Subcutaneous abdominal adipose tissue (tissue), 5 donors: ENCODE data around the gene CNST.
A peak's percentile ranks its signal among the peaks of the same experiment; 100 is the strongest.

Experiments
- H3K27ac ChIP-seq: one replicate; pipeline ENCODE4 v1.7.0; 2013; ENCODE audit warnings: low read depth, mild to moderate bottlenecking, inconsistent platforms, low read length, moderate library complexity
- H3K27me3 ChIP-seq, 5 donors: one replicate each; pipeline ENCODE4 v1.7.0; 2013; ENCODE audit warnings: low read length in 5 of 5, inconsistent platforms in 1 of 5; ENCODE audit not compliant: control insufficient read depth in 5 of 5, insufficient read depth in 4 of 5
- H3K36me3 ChIP-seq, 5 donors: one replicate each; pipeline ENCODE4 v1.7.0; 2013; ENCODE audit warnings: low read length in 5 of 5; ENCODE audit not compliant: control insufficient read depth in 5 of 5, insufficient read depth in 5 of 5
- H3K4me1 ChIP-seq, 5 donors: one replicate each; pipeline ENCODE4 v1.7.0; 2013; ENCODE audit warnings: low read length in 5 of 5, mild to moderate bottlenecking in 3 of 5, moderate library complexity in 1 of 5; ENCODE audit not compliant: control insufficient read depth in 5 of 5, insufficient read depth in 5 of 5
- H3K4me3 ChIP-seq, 5 donors: one replicate each; pipeline ENCODE4 v1.7.0; 2013; ENCODE audit warnings: low read length in 5 of 5, low read depth in 1 of 5
- H3K9ac ChIP-seq, 5 donors: one replicate each; pipeline ENCODE4 v1.7.0; 2013; ENCODE audit warnings: low read length in 5 of 5, mild to moderate bottlenecking in 4 of 5, moderate library complexity in 3 of 5
- H3K9me3 ChIP-seq, 5 donors: one replicate each; pipeline ENCODE4 v1.7.0; 2013; ENCODE audit warnings: low read length in 5 of 5; ENCODE audit not compliant: control insufficient read depth in 5 of 5
- donor health status: healthy.
- donor health status: healthy.
- donor health status: healthy.
- donor health status: healthy.
- donor health status: healthy.

Gene CNST

DNA sequence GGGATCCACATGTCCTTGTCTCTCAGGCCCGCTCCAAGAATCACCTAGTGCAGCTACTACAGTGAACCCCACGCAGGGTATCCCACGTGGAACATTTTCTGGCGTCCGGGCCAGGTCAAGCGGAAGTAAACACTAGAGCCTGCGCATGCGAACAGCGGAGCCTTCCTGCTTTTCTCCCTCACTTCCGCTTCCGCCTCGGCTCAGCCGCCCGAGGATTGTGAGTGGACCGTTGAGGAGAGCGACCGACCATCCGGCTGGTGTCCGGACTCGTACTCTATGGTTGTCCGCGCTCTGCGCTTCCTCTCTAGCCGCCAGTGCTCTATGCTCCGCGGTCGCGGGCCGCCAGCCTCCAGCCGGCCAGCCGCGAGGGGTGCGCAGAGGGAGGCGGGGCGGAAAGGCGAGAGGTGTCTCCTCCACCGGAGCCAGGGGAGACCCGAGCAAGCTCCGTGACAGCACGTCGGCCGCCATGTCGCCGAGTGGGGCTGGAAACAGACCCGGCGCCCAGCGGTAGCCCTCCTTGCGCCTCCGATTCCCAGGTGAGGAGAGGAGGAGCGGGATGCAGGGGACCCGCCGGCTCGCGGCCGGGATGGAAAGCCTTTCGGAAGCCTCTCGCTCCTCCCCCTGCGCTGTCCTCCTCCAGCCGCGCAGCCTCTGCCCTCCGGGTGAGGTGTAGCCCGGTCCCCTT is at the start of gene CNST, which contains the start of gene TFB2M:
TSS of gene CNST (plus strand) at position 329 of the 685 bp plus-strand sequence. CDS start 25,107 bp downstream, outside the sequence.
TSS of gene TFB2M (minus strand) at position 134 of the 685 bp plus-strand sequence. CDS start at position 11, 123 bp downstream.
- Histone ChIP-seq H3K36me3 (peaks cover 0 to 8% (median 3%) of the 10 kb centered on the region in 5 donors), H3K27me3 (no peaks in the 10 kb centered on the region), H3K4me1 (peaks cover 4 to 55% (median 43%) of the 10 kb centered on the region in 5 donors), H3K27ac (peak within 1 kb of the TSS; percentile 97), H3K9ac (peak within 1 kb of the TSS; percentile 81 to 98 (median 95)), H3K9me3 (no peaks in the 10 kb centered on the region), H3K4me3 (peak within 1 kb of the TSS; percentile 90 to 98 (median 98))

GRCh38 chr1:246517391-246517790 is 48.9 kb upstream of the CNST start:
- Histone ChIP-seq H3K27me3 (peaks cover 0 to 3% (median 0%) of the 10 kb centered on the region in 5 donors), H3K27ac (no peak overlapping the region), H3K9ac (no peak overlapping the region), H3K9me3 (peaks cover 0 to 36% (median 33%) of the 10 kb centered on the region in 5 donors), H3K4me1 (no peaks in the 10 kb centered on the region), H3K4me3 (no peak overlapping the region), H3K36me3 (no peaks in the 10 kb centered on the region)

GRCh38 chr1:246518456-246519205 is 47.6 kb upstream of the CNST start:
- Histone ChIP-seq H3K4me3 (no peak overlapping the region), H3K9ac (no peak overlapping the region), H3K27ac (no peak overlapping the region), H3K4me1 (no peaks in the 10 kb centered on the region), H3K27me3 (peaks cover 0 to 3% (median 0%) of the 10 kb centered on the region in 5 donors), H3K36me3 (no peaks in the 10 kb centered on the region), H3K9me3 (peaks cover 0 to 33% (median 31%) of the 10 kb centered on the region in 5 donors)

DNA sequence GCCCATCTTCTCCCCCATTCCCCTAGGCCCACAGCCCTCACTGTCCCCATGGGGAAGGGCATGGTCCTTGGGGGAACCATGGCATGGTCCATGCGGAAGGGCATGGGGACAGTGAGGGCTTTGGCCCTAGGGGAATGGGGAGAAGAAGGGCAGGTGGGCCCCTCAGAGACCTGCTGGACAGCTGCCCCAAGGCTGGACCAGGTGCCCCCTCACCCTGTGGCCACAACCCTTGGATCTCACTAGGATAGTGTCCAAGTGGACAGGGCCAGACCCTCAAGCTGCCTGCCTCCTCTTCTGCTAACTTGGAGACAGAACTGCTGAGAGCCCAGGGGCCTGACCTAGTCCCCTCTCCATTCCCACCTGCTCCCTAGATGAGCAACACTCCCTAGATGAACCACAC is 46.7 kb upstream of the CNST start:
- no peak overlapping the region for H3K27ac ChIP-seq
- H3K4me1 ChIP-seq: no peaks in the 10 kb centered on the region
- H3K4me3 ChIP-seq: no peak overlapping the region
- no peak overlapping the region for H3K9ac ChIP-seq
- H3K36me3 ChIP-seq: no peaks in the 10 kb centered on the region
- H3K9me3 ChIP-seq: peaks cover 0 to 26% (median 22%) of the 10 kb centered on the region in 5 donors
- H3K27me3 ChIP-seq: peaks cover 0 to 3% (median 0%) of the 10 kb centered on the region in 5 donors

GRCh38 chr1:246526380-246526779 is 39.9 kb upstream of the CNST start:
- peaks cover 0 to 3% (median 0%) of the 10 kb centered on the region in 5 donors for H3K27me3 ChIP-seq
- H3K9me3 ChIP-seq: peaks cover 4 to 11% (median 8%) of the 10 kb centered on the region in 5 donors
- H3K4me3 ChIP-seq: no peak overlapping the region
- no peaks in the 10 kb centered on the region for H3K36me3 ChIP-seq
- H3K27ac ChIP-seq: no peak overlapping the region
- peaks cover 0 to 3% (median 0%) of the 10 kb centered on the region in 5 donors for H3K4me1 ChIP-seq
- no peak overlapping the region for H3K9ac ChIP-seq

- H3K4me3 ChIP-seq: no peak overlapping the region
- H3K9me3 ChIP-seq: peaks cover 4 to 12% (median 8%) of the 10 kb centered on the region in 5 donors
- H3K27me3 ChIP-seq: peaks cover 0 to 3% (median 0%) of the 10 kb centered on the region in 5 donors
- H3K4me1 ChIP-seq: peaks cover 0 to 3% (median 0%) of the 10 kb centered on the region in 5 donors
- H3K27ac ChIP-seq: no peak overlapping the region
- H3K36me3 ChIP-seq: no peaks in the 10 kb centered on the region
- H3K9ac ChIP-seq: no peak overlapping the region
These were observed 39.3 kb upstream of the CNST start for GRCh38 chr1:246526915-246527314.

GRCh38 chr1:246527402-246528088 is 38.7 kb upstream of the CNST start:
- H3K9ac ChIP-seq: no peak overlapping the region
- H3K27ac ChIP-seq: no peak overlapping the region

GRCh38 chr1:246528933-246529731 is 37.1 kb upstream of the CNST start:
- Histone ChIP-seq H3K9ac (no peak overlapping the region), H3K4me3 (no peak overlapping the region), H3K36me3 (no peaks in the 10 kb centered on the region), H3K27ac (no peak overlapping the region), H3K27me3 (no peaks in the 10 kb centered on the region), H3K4me1 (peaks cover 0 to 3% (median 0%) of the 10 kb centered on the region in 5 donors), H3K9me3 (peaks cover 4 to 12% (median 8%) of the 10 kb centered on the region in 5 donors)

More at GRCh38 chr1:246527402-246528088, 38.7 kb upstream of the CNST start:
- Histone ChIP-seq H3K9me3 (peaks cover 4 to 12% (median 8%) of the 10 kb centered on the region in 5 donors), H3K36me3 (no peaks in the 10 kb centered on the region), H3K4me1 (peaks cover 0 to 3% (median 0%) of the 10 kb centered on the region in 5 donors), H3K4me3 (no peak overlapping the region), H3K27me3 (no peaks in the 10 kb centered on the region)

DNA sequence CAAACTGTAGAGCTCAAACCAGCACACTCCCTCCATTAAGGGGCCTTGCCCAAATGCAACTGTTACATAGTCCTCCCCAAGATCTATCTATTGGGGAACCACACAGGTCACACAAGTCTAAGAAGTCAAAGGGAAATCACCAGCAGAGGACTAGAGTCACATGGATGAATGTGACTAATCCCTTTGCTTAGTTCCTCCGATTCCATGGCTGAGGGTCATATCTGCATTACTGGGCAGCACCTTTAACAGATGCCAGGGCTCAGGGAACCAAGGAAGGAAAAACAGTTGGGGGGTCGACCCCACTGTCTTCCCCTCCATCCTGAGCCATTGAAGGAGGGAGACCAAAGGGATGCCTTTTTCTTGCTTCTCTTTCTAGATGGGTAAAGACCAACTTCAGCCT is 35.8 kb upstream of the CNST start:
- H3K9me3 ChIP-seq: peaks cover 4 to 12% (median 8%) of the 10 kb centered on the region in 5 donors
- no peaks in the 10 kb centered on the region for H3K36me3 ChIP-seq
- no peak overlapping the region for H3K9ac ChIP-seq
- no peaks in the 10 kb centered on the region for H3K27me3 ChIP-seq
- H3K27ac ChIP-seq: no peak overlapping the region
- no peak overlapping the region for H3K4me3 ChIP-seq
- peaks cover 0 to 3% (median 0%) of the 10 kb centered on the region in 5 donors for H3K4me1 ChIP-seq
